GM21381 (cell line): ENCODE data around the gene ANO9.
"Not testable (repeated sequence)": the region's sequence is repeated elsewhere in the genome, so short reads cannot be mapped to it uniquely, and the experiment has no call there.

Experiments
- ATAC-seq: cut with Tn5 transposase; IDR thresholded peaks from one replicate; pipeline ENCODE4 v1.9.1; 2021; ENCODE audit warnings: mild to moderate bottlenecking, moderate library complexity; ENCODE audit not compliant: unreplicated experiment

The ANO9 gene

GRCh38 chr11:437228-437870 lies 4.5 kb downstream of the ANO9 start:
- ATAC-seq = no peak

GRCh38 chr11:434999-435740 lies 6.6 kb downstream of the ANO9 start:
- ATAC-seq = not testable (repeated sequence)

- no peak for ATAC-seq
These were observed 7.3 kb downstream of the ANO9 start for GRCh38 chr11:434496-434895.

GRCh38 chr11:433641-434040 lies 8.2 kb downstream of the ANO9 start:
- no peak for ATAC-seq

GRCh38 chr11:433111-433510 lies 8.7 kb downstream of the ANO9 start:
- no peak for ATAC-seq

- ATAC-seq = no peak
These were observed 9.2 kb downstream of the ANO9 start for GRCh38 chr11:432501-433100.

- ATAC-seq = no peak
These were observed 9.9 kb downstream of the ANO9 start for GRCh38 chr11:431921-432320.

GRCh38 chr11:429931-430456 lies 11.8 kb downstream of the ANO9 start:
- ATAC-seq = no peak

- ATAC-seq = no peak
These were observed 12.4 kb downstream of the ANO9 start for GRCh38 chr11:429391-429790.

- no peak for ATAC-seq
These were observed 13.5 kb downstream of the ANO9 start for GRCh38 chr11:428295-428694.

GRCh38 chr11:426851-427250 lies 15.0 kb downstream of the ANO9 start:
- no peak for ATAC-seq

- no peak for ATAC-seq
These were observed 16.5 kb downstream of the ANO9 start for GRCh38 chr11:425301-425700.

GRCh38 chr11:424766-425165 lies 17.0 kb downstream of the ANO9 start:
- ATAC-seq = not testable (repeated sequence)

- ATAC-seq = no peak
These were observed 17.6 kb downstream of the ANO9 start for GRCh38 chr11:424232-424631.

GRCh38 chr11:422249-422656 lies 19.6 kb downstream of the ANO9 start:
- ATAC-seq = no peak

- ATAC-seq = no peak
These were observed 20.9 kb downstream of the ANO9 start for GRCh38 chr11:420911-421321.

- ATAC-seq = no peak
These were observed 21.5 kb downstream of the ANO9 start for GRCh38 chr11:420054-420910.

- ATAC-seq = no peak
These were observed 22.4 kb downstream of the ANO9 start for GRCh38 chr11:419248-420005.

- no peak for ATAC-seq
These were observed 23.2 kb downstream of the ANO9 start for GRCh38 chr11:418343-419247.
